ENCODE measurements around the gene TCERG1L.

GRCh38 chr10:131195116-131195515 lies 116.4 kb downstream of the TCERG1L start:
- TF ChIP-seq POLR2AphosphoS5 (IDR thresholded peaks at IDR 0.05; ENCODE audit: low read depth, low read length) = no peak
- TF ChIP-seq REST (IDR thresholded peaks at IDR 0.05; ENCODE audit: insufficient read depth in 1 of 2, low read depth in 2 of 2, low read length in 2 of 2) = no peak
